ENCODE measurements around the gene ANKS3.

- TF ChIP-seq NFYA (IDR thresholded peaks at IDR 0.05; ENCODE audit: borderline replicate concordance, low read depth, low read length) (no peak), CBX5 (IDR thresholded peaks at IDR 0.05; ENCODE audit: low read depth) (no peak), NFYB (IDR thresholded peaks at IDR 0.05; ENCODE audit: insufficient read depth, low read depth, low read length) (no peak), CTCF (IDR thresholded peaks at IDR 0.05 in 2 of 3, conservative IDR thresholded peaks at IDR 0.05 in 1 of 3; ENCODE audit: control insufficient read depth in 2 of 3, extremely low read depth in 1 of 3, insufficient read depth in 1 of 3, low read depth in 3 of 3, low read length in 3 of 3) (no peak), ZNF24 (IDR thresholded peaks at IDR 0.05) (no peak), CHD2 (IDR thresholded peaks at IDR 0.05; ENCODE audit: borderline replicate concordance, low read depth, low read length) (no peak), EED (IDR thresholded peaks at IDR 0.05; ENCODE audit: low read depth) (no peak), MAX (IDR thresholded peaks at IDR 0.05; ENCODE audit: low read depth, low read length) (no peak), BCL11A (IDR thresholded peaks at IDR 0.05; ENCODE audit: low read depth, low read length) (no peak), CEBPB (IDR thresholded peaks at IDR 0.05; ENCODE audit: borderline replicate concordance in 1 of 2, low read depth in 2 of 2, low read length in 2 of 2) (no peak), ESRRA (IDR thresholded peaks at IDR 0.05; ENCODE audit: low read length) (no peak), NFIC (IDR thresholded peaks at IDR 0.05; ENCODE audit: low read depth, low read length) (no peak), HDGF (IDR thresholded peaks at IDR 0.05) (no peak), SKIL (IDR thresholded peaks at IDR 0.05; ENCODE audit: low read depth, poor library complexity, severe bottlenecking) (no peak)
These were observed 46.0 kb downstream of the ANKS3 start for GRCh38 chr16:4687946-4688673.
